HCT116 (cell line): ENCODE measurements around the gene EXOC6B. TPM values are rescaled to one million over a fixed set of nuclear protein-coding genes. Genes with fewer than 3 reads are reported as not detected.

Experiments used
- ATAC-seq: fragments of 200-7000 bp; cut with Tn5 transposase; 2 replicates; pipeline ENCODE4 v1.9.1; 2020; ENCODE audit warnings: mild to moderate bottlenecking, moderate library complexity
- BruUV-seq: library from RNA; stranded (reverse); fragments of 400-500 nt; replicated peaks from 2 replicates; lab custom pipeline; 2021; lab: Mats Ljungman, UMichigan
- CTCF ChIA-PET: fragments of 300-600 bp; sonication (Branson Sonifier 250); formaldehyde crosslinking; loops from one replicate; lab custom pipeline; 2021; ENCODE audit warnings: antibody characterized with exemption; lab: Charles Lee
- POLR2A ChIA-PET: fragments of 300-600, 350-600 bp; sonication (Branson Sonifier 250); formaldehyde crosslinking; loops from one replicate; lab custom pipeline; 2021; ENCODE audit warnings: antibody characterized with exemption; lab: Charles Lee
- RAD21 ChIA-PET, 2 experiments: fragments of 300-600 bp; sonication (Branson Sonifier 250); formaldehyde crosslinking; loops; one replicate each; lab custom pipeline; 2023; ENCODE audit warnings: low total read pairs in 2 of 2; ENCODE audit not compliant: uncharacterized antibody in 2 of 2, unreplicated experiment in 2 of 2, low non-redundant PET in 1 of 2; lab: Charles Lee
- DNase-seq: peaks from one replicate; pipeline ENCODE4 v3.0.0-alpha.2; 2010; ENCODE audit warnings: low read depth, low spot score
- H2AFZ ChIP-seq: fragments of 200-600 bp; shearing (Covaris generic), sonication (generic); 2 replicates; pipeline ENCODE4 v1.6.1; 2017; ENCODE audit warnings: low read depth, mixed run types, mixed read lengths, antibody characterized with exemption, low read length; ENCODE audit not compliant: poor library complexity, severe bottlenecking
- H3K27ac ChIP-seq: 2 replicates; pipeline ENCODE4 v1.5.1; 2012; ENCODE audit warnings: low read depth, low read length
- H3K27me3 ChIP-seq: fragments of 200-600 bp; sonication (generic); 2 replicates; pipeline ENCODE4 v1.6.1; 2016; ENCODE audit warnings: mixed run types, low read length, mixed read lengths; ENCODE audit not compliant: insufficient read depth
- H3K36me3 ChIP-seq, 2 experiments: fragments of 200-500 bp in 1 of 2; fragments of 200-600 bp in 1 of 2; sonication (Bioruptor generic) in 1 of 2; sonication (generic) in 1 of 2; 2 replicates each; pipeline versions ENCODE4 v1.5.1 to v1.6.1; 2014 to 2016; ENCODE audit warnings: low read length in 2 of 2, inconsistent platforms in 1 of 2, mixed read lengths in 1 of 2, mixed run types in 1 of 2; ENCODE audit not compliant: insufficient read depth in 2 of 2, control insufficient read depth in 1 of 2
- H3K4me1 ChIP-seq, 2 experiments: fragments of 200-600 bp in 1 of 2; sonication (generic) in 1 of 2; 2 replicates each; pipeline versions ENCODE4 v1.5.1 to v1.6.1; 2012 to 2017; ENCODE audit warnings: low read length in 2 of 2, inconsistent platforms in 1 of 2, mild to moderate bottlenecking in 1 of 2, mixed read lengths in 1 of 2, mixed run types in 1 of 2, moderate library complexity in 1 of 2; ENCODE audit not compliant: insufficient read depth in 2 of 2, control insufficient read depth in 1 of 2
- H3K4me2 ChIP-seq: fragments of 200-600 bp; sonication (generic); 2 replicates; pipeline ENCODE4 v1.6.1; 2017; ENCODE audit warnings: mixed run types, low read length, mixed read lengths
- H3K4me3 ChIP-seq, 2 experiments: fragments of 200-600 bp in 1 of 2; sonication (generic) in 1 of 2; replicated peaks in 1 of 2; 2 replicates each; pipeline ENCODE4 v1.5.1; 2011 to 2016; ENCODE audit warnings: low read length in 2 of 2, control low read depth in 1 of 2, low read depth in 1 of 2, mild to moderate bottlenecking in 1 of 2, mixed read lengths in 1 of 2, mixed run types in 1 of 2
- H3K79me2 ChIP-seq: fragments of 200-600 bp; sonication (generic); 2 replicates; pipeline ENCODE4 v1.6.1; 2017; ENCODE audit warnings: mild to moderate bottlenecking, mixed run types, low read length, moderate library complexity, mixed read lengths; ENCODE audit not compliant: insufficient read depth
- H3K9ac ChIP-seq: fragments of 200-600 bp; sonication (generic); 2 replicates; pipeline ENCODE4 v1.6.1; 2016; ENCODE audit warnings: low read length, mixed read lengths
- H3K9me2 ChIP-seq: fragments of 200-600 bp; sonication (generic), shearing (Covaris generic); 2 replicates; pipeline ENCODE4 v1.6.1; 2017; ENCODE audit warnings: mixed run types, mild to moderate bottlenecking, moderate library complexity; ENCODE audit not compliant: insufficient read depth
- H3K9me3 ChIP-seq, 2 experiments: fragments of 200-500 bp in 1 of 2; fragments of 200-600 bp in 1 of 2; sonication (Bioruptor generic) in 1 of 2; sonication (generic) in 1 of 2; 2 replicates each; pipeline ENCODE4 v1.6.1; 2014 to 2017; ENCODE audit warnings: low read length in 2 of 2, mixed read lengths in 2 of 2, inconsistent platforms in 1 of 2, low read depth in 1 of 2, mild to moderate bottlenecking in 1 of 2, mixed run types in 1 of 2, moderate library complexity in 1 of 2; ENCODE audit not compliant: control insufficient read depth in 1 of 2, insufficient read depth in 1 of 2
- H4K20me1 ChIP-seq: fragments of 200-600 bp; sonication (generic), shearing (Covaris generic); 2 replicates; pipeline ENCODE4 v1.6.1; 2017; ENCODE audit warnings: mixed run types, mild to moderate bottlenecking, moderate library complexity; ENCODE audit not compliant: insufficient read depth
- ATF3 ChIP-seq: IDR thresholded peaks from 2 replicates; pipeline ENCODE4 v1.6.1; 2012
- CEBPB ChIP-seq: IDR thresholded peaks from 2 replicates; pipeline ENCODE4 v1.6.1; 2012; ENCODE audit warnings: low read depth
- CTCF ChIP-seq, 3 experiments: fragments of 200-600 bp in 1 of 3; sonication (generic) in 1 of 3; IDR thresholded peaks in 2 of 3; conservative IDR thresholded peaks in 1 of 3; 2 replicates each; pipeline ENCODE4 v1.5.1; 2012 to 2017; ENCODE audit warnings: low read depth in 2 of 3, low read length in 2 of 3, antibody characterized with exemption in 1 of 3, borderline replicate concordance in 1 of 3, control low read depth in 1 of 3, mild to moderate bottlenecking in 1 of 3, mixed read lengths in 1 of 3, mixed run types in 1 of 3, moderate library complexity in 1 of 3; ENCODE audit not compliant: insufficient read depth in 1 of 3
- EGR1 ChIP-seq: IDR thresholded peaks from 2 replicates; pipeline ENCODE4 v1.6.1; 2012; ENCODE audit warnings: low read depth
- EZH2phosphoT487 ChIP-seq: fragments of 200-600 bp; IDR thresholded peaks from 2 replicates; pipeline ENCODE4 v1.6.1; 2018; ENCODE audit warnings: antibody characterized with exemption, borderline replicate concordance
- FOSL1 ChIP-seq: IDR thresholded peaks from 2 replicates; pipeline ENCODE4 v1.6.1; 2012; ENCODE audit warnings: low read depth
- POLR2AphosphoS5 ChIP-seq: IDR thresholded peaks from 2 replicates; pipeline ENCODE4 v1.6.1; 2011; ENCODE audit warnings: mild to moderate bottlenecking, low read depth, low read length, moderate library complexity
- REST ChIP-seq: IDR thresholded peaks from 2 replicates; pipeline ENCODE4 v1.6.1; 2012; ENCODE audit warnings: low read depth
- TCF7L2 ChIP-seq: IDR thresholded peaks from 2 replicates; pipeline ENCODE4 v1.7.0; 2011; ENCODE audit warnings: borderline replicate concordance, inconsistent platforms; ENCODE audit not compliant: insufficient read depth, insufficient read length; ENCODE audit errors: extremely low read depth
- YY1 ChIP-seq: IDR thresholded peaks from 2 replicates; pipeline ENCODE4 v1.6.1; 2011; ENCODE audit warnings: low read length, low read depth, moderate library complexity, mild to moderate bottlenecking; ENCODE audit not compliant: insufficient replicate concordance; ENCODE audit errors: extremely low read depth
- intact Hi-C: fragments of 100-400 bp; cut with micrococcal nuclease; formaldehyde crosslinking; loops from 2 replicates; pipeline ENCODE4 v1.10.0; 2022
- total RNA-seq: library from RNA; stranded (reverse); gene quantifications from one replicate; pipeline ENCODE4 v1.2.1, GENCODE V29; 2021; ENCODE audit not compliant: unreplicated experiment

Gene EXOC6B
- total RNA-seq, 1 experiment from 2014 or later, result 25.4 TPM

- no peak for ATAC-seq
- H3K4me3 ChIP-seq, result no peak overlapping the region
- no peak for DNase-seq
- peaks cover 4 to 5% of the 10 kb centered on the region in 2 experiments; a peak in 3 of 4 replicates for H3K9me3 ChIP-seq
- H4K20me1 ChIP-seq, result no peaks in the 10 kb centered on the region
- no peaks in the 10 kb centered on the region for H3K36me3 ChIP-seq
- no peak overlapping the region for H3K27ac ChIP-seq
- BruUV-seq, result no TSS peak
- H3K4me2 ChIP-seq, result no peak overlapping the region
- intact Hi-C loops, result no loop called here
- no peaks in the 10 kb centered on the region for H3K9me2 ChIP-seq
- POLR2A ChIA-PET, result no interaction called here
- no peak overlapping the region for H2AFZ ChIP-seq
- TF ChIP-seq CEBPB (no peak), EZH2phosphoT487 (no peak), REST (no peak), ATF3 (no peak), CTCF (IDR thresholded peaks at IDR 0.05 in 2 of 3, conservative IDR thresholded peaks at IDR 0.05 in 1 of 3; ENCODE audit: borderline replicate concordance in 1 of 3, insufficient read depth in 1 of 3, low read depth in 2 of 3, low read length in 2 of 3) (no peak), EGR1 (no peak), YY1 (no peak), FOSL1 (no peak), POLR2AphosphoS5 (no peak), TCF7L2 (no peak)
- CTCF ChIA-PET, result no interaction called here
- no peaks in the 10 kb centered on the region for H3K27me3 ChIP-seq
- no peak overlapping the region for H3K9ac ChIP-seq
- H3K4me1 ChIP-seq, result 0 out of 4 replicates have a peak, but pooled peaks cover 0 to 6% of the 10 kb centered on the region in 2 experiments
- H3K79me2 ChIP-seq, result no peaks in the 10 kb centered on the region
- RAD21 ChIA-PET, result no interaction called here
Measured at GRCh38 chr2:72765997-72766609, 59.7 kb downstream of the EXOC6B start.
